Bronchial epithelial cell (primary cell): ENCODE measurements around the gene SOD1. TPM values are rescaled to one million over a fixed set of nuclear protein-coding genes. Genes with fewer than 3 reads are reported as not detected.

Source experiments
- DNase-seq: peaks from one replicate; pipeline ENCODE4 v3.0.0-alpha.2; 2010; ENCODE audit warnings: low read depth
- FAIRE-seq: peaks from 2 replicates; lab custom pipeline; 2011; peaks lifted over from hg19 to GRCh38; lab: Jason Lieb, UNC
- H3K27me3 ChIP-seq: 2 replicates; pipeline ENCODE4 v1.5.1; 2011; ENCODE audit warnings: low read length; ENCODE audit not compliant: control insufficient read depth, insufficient read depth
- H3K36me3 ChIP-seq: 2 replicates; pipeline ENCODE4 v1.5.1; 2011; ENCODE audit warnings: low read length; ENCODE audit not compliant: control insufficient read depth, insufficient read depth
- H3K4me3 ChIP-seq: 2 replicates; pipeline ENCODE4 v1.5.1; 2011; ENCODE audit warnings: mild to moderate bottlenecking, low read depth, low read length, control low read depth
- total RNA-seq: library from RNA; depleted of rRNA; stranded (reverse); fragments of >200 nt; gene quantifications from 2 replicates; pipeline ENCODE4 v1.2.1, GENCODE V29; 2014
- TF ChIP-seq, protein P1 (sequence below): IDR thresholded peaks from 2 replicates; pipeline ENCODE4 v1.5.1; 2011; ENCODE audit warnings: mild to moderate bottlenecking, moderate library complexity, low read length, control low read depth, inconsistent platforms; ENCODE audit not compliant: insufficient read depth, severe bottlenecking

SOD1 gene
- total RNA-seq, 1 donor from 2014 or later, result 154 TPM

DNA sequence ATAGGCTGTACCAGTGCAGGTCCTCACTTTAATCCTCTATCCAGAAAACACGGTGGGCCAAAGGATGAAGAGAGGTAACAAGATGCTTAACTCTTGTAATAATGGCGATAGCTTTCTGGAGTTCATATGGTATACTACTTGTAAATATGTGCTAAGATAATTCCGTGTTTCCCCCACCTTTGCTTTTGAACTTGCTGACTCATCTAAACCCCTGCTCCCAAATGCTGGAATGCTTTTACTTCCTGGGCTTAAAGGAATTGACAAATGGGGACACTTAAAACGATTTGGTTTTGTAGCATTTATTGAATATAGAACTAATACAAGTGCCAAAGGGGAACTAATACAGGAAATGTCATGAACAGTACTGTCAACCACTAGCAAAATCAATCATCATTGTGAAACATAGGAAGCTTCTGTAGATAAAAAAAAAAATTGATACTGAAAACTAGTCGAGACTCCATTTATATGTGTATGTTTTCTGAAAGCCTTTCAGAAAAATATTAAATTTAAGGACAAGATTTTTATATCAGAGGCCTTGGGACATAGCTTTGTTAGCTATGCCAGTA, 7.0 kb downstream of the SOD1 start:
- no peak for FAIRE-seq
- Histone ChIP-seq H3K4me3 (no peak overlapping the region), H3K36me3 (peaks cover 6% of the 10 kb centered on the region)

DNA sequence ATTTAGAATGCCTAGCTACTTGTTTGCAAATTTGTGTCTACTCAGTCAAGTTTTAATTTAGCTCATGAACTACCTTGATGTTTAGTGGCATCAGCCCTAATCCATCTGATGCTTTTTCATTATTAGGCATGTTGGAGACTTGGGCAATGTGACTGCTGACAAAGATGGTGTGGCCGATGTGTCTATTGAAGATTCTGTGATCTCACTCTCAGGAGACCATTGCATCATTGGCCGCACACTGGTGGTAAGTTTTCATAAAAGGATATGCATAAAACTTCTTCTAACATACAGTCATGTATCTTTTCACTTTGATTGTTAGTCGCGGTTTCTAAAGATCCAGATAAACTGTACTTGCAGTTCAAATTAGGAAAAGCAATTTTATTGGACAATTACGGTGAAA, 7.6 kb downstream of the SOD1 start:
- Histone ChIP-seq H3K4me3 (no peak overlapping the region), H3K27me3 (no peaks in the 10 kb centered on the region), H3K36me3 (peaks cover 8% of the 10 kb centered on the region)
- FAIRE-seq (no peak), DNase-seq (peak; percentile 12)
- TF ChIP-seq, protein P1, sequence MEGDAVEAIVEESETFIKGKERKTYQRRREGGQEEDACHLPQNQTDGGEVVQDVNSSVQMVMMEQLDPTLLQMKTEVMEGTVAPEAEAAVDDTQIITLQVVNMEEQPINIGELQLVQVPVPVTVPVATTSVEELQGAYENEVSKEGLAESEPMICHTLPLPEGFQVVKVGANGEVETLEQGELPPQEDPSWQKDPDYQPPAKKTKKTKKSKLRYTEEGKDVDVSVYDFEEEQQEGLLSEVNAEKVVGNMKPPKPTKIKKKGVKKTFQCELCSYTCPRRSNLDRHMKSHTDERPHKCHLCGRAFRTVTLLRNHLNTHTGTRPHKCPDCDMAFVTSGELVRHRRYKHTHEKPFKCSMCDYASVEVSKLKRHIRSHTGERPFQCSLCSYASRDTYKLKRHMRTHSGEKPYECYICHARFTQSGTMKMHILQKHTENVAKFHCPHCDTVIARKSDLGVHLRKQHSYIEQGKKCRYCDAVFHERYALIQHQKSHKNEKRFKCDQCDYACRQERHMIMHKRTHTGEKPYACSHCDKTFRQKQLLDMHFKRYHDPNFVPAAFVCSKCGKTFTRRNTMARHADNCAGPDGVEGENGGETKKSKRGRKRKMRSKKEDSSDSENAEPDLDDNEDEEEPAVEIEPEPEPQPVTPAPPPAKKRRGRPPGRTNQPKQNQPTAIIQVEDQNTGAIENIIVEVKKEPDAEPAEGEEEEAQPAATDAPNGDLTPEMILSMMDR, result no peak

More for the DNA sequence above, 7.0 kb downstream of the SOD1 start:
- DNase-seq, result no peak
- no peaks in the 10 kb centered on the region for H3K27me3 ChIP-seq
- TF ChIP-seq, protein P1, result no peak

DNA sequence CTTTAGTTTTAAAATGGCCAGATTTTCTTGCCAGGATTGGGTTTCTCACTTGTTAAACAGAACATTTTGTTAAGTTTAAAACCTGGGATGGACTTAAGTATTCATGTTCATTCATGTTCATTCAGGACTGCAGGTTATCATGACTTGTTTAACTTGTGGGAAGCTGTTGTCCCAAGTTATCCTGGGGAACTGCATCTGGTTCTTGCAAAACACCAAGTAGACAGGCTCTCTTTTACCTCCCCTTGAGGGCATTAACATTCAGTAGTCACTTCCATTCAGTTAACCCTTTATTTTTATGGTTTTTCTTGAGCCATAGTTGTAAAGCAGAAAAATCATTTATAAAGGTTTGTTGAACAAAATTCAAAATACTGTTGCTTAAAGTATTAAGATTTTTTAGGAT, 8.1 kb downstream of the SOD1 start:
- TF ChIP-seq, protein P1, result no peak
- FAIRE-seq (no peak), DNase-seq (peak; percentile 83)
- no peaks in the 10 kb centered on the region for H3K27me3 ChIP-seq
- H3K36me3 ChIP-seq, result peaks cover 8% of the 10 kb centered on the region
- H3K4me3 ChIP-seq, result no peak overlapping the region

DNA sequence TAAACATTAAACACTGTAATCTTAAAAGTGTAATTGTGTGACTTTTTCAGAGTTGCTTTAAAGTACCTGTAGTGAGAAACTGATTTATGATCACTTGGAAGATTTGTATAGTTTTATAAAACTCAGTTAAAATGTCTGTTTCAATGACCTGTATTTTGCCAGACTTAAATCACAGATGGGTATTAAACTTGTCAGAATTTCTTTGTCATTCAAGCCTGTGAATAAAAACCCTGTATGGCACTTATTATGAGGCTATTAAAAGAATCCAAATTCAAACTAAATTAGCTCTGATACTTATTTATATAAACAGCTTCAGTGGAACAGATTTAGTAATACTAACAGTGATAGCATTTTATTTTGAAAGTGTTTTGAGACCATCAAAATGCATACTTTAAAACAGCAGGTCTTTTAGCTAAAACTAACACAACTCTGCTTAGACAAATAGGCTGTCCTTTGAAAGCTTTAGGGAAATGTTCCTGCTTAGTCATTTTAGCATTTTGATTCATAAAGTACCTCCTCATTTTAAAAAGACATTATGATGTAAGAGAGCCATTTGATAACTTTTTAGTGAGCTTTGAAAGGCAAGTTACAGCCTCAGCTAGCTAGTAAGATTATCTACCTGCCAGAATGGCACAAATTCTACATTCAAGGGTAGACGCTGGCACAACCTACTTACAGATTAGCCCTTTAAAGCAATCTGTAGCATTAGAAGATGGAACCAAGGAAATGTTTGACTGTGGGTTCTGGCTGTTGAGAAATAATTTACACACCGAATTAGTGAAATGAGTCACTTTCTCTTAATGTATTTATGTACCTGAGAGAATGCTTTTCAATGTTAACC, 9.4 kb downstream of the SOD1 start:
- H3K27me3 ChIP-seq, result no peaks in the 10 kb centered on the region
- H3K36me3 ChIP-seq, result peaks cover 6% of the 10 kb centered on the region
- DNase-seq, result peak; percentile 50
- TF ChIP-seq, protein P1, result no peak
- no peak overlapping the region for H3K4me3 ChIP-seq
- no peak for FAIRE-seq

DNA sequence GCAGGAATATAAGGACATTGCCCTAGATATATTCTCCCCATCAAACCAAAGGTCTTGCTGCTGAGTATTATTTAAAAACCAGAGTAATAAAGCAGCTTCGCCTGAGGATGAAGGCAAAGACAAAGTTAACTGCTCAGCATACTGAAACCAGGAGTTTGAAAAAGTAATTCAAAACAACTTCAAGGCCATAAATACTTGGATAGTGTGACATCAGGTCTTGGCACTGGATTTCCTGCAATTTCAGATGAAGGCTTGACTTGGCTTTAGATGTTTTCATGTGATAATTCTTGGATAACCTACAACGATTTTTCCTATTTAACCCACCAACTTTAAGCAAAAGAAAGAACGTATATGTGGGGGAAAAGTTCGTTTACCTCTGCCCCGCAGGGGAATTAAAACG, 10.6 kb downstream of the SOD1 start:
- Histone ChIP-seq H3K36me3 (peaks cover 6% of the 10 kb centered on the region), H3K27me3 (no peaks in the 10 kb centered on the region), H3K4me3 (no peak overlapping the region)
- TF ChIP-seq, protein P1, result no peak
- FAIRE-seq (no peak), DNase-seq (no peak)
